NB4 (cell line): ENCODE measurements around the gene ACLY.

Source experiments
- DNase-seq: peaks from one replicate; pipeline ENCODE4 v3.0.0; 2010; ENCODE audit warnings: low read depth
- H3K4me3 ChIP-seq: one replicate; pipeline ENCODE4 v1.5.1; 2011; ENCODE audit warnings: mild to moderate bottlenecking, low read depth, low read length, moderate library complexity
- CTCF ChIP-seq: IDR thresholded peaks from one replicate; pipeline ENCODE4 v1.5.1; 2012; ENCODE audit warnings: low read depth, low read length
- MAX ChIP-seq: IDR thresholded peaks from 2 replicates; pipeline ENCODE4 v1.6.1; 2011; ENCODE audit warnings: low read depth, low read length
- MYC ChIP-seq: IDR thresholded peaks from 2 replicates; pipeline ENCODE4 v1.6.1; 2011; ENCODE audit warnings: low read depth, low read length
- POLR2A ChIP-seq: IDR thresholded peaks from 2 replicates; pipeline ENCODE4 v1.6.1; 2011; ENCODE audit warnings: mild to moderate bottlenecking; ENCODE audit not compliant: insufficient read length; ENCODE audit errors: extremely low read depth

ACLY gene

GRCh38 chr17:41942626-41943373 lies 24.0 kb upstream of the ACLY start:
- TF ChIP-seq MYC (no peak), POLR2A (no peak), MAX (no peak), CTCF (no peak)
- no peak overlapping the region for H3K4me3 ChIP-seq

GRCh38 chr17:41941168-41941567 lies 22.4 kb upstream of the ACLY start:
- no peak for DNase-seq
- TF ChIP-seq MAX (no peak), POLR2A (no peak), MYC (no peak), CTCF (no peak)

More at GRCh38 chr17:41942626-41943373, 24.0 kb upstream of the ACLY start:
- no peak for DNase-seq

GRCh38 chr17:41939693-41940090 lies 20.9 kb upstream of the ACLY start:
- no peak overlapping the region for H3K4me3 ChIP-seq
- DNase-seq: no peak
- no peak for TF ChIP-seq POLR2A
- no peak for TF ChIP-seq MAX
- no peak for TF ChIP-seq CTCF
- no peak for TF ChIP-seq MYC

More at GRCh38 chr17:41941168-41941567, 22.4 kb upstream of the ACLY start:
- H3K4me3 ChIP-seq: no peak overlapping the region

GRCh38 chr17:41939044-41939692 lies 20.4 kb upstream of the ACLY start:
- no peak for DNase-seq
- H3K4me3 ChIP-seq: no peak overlapping the region
- TF ChIP-seq CTCF (no peak), POLR2A (no peak), MYC (no peak), MAX (no peak)

GRCh38 chr17:41937970-41938954 lies 19.5 kb upstream of the ACLY start:
- no peak for DNase-seq
- no peak overlapping the region for H3K4me3 ChIP-seq
- TF ChIP-seq CTCF (no peak), MAX (no peak), POLR2A (no peak), MYC (no peak)
